ENCODE data around the gene CCDC91. TPM values are rescaled to one million over a fixed set of nuclear protein-coding genes. Genes with fewer than 3 reads are reported as not detected.

Gene CCDC91
- total RNA-seq, 1 donor from 2014 or later = 30.2 TPM

- TF ChIP-seq, protein P1, sequence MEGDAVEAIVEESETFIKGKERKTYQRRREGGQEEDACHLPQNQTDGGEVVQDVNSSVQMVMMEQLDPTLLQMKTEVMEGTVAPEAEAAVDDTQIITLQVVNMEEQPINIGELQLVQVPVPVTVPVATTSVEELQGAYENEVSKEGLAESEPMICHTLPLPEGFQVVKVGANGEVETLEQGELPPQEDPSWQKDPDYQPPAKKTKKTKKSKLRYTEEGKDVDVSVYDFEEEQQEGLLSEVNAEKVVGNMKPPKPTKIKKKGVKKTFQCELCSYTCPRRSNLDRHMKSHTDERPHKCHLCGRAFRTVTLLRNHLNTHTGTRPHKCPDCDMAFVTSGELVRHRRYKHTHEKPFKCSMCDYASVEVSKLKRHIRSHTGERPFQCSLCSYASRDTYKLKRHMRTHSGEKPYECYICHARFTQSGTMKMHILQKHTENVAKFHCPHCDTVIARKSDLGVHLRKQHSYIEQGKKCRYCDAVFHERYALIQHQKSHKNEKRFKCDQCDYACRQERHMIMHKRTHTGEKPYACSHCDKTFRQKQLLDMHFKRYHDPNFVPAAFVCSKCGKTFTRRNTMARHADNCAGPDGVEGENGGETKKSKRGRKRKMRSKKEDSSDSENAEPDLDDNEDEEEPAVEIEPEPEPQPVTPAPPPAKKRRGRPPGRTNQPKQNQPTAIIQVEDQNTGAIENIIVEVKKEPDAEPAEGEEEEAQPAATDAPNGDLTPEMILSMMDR (IDR thresholded peaks at IDR 0.05) = no peak
- DNase-seq (no peak), ATAC-seq (no peak)
- H3K27ac ChIP-seq = no peak overlapping the region
- H3K36me3 ChIP-seq = no peaks in the 10 kb centered on the region
- H3K4me1 ChIP-seq = no peaks in the 10 kb centered on the region
- intact Hi-C loops (cut with DNase I) = no loop called here
- H3K9me3 ChIP-seq = peaks cover 11% of the 10 kb centered on the region
- no peak overlapping the region for H3K4me3 ChIP-seq
- no peaks in the 10 kb centered on the region for H3K27me3 ChIP-seq (ENCODE audit: low read depth)
Observed at GRCh38 chr12:28269851-28270250, 79.6 kb downstream of the CCDC91 start.

DNA sequence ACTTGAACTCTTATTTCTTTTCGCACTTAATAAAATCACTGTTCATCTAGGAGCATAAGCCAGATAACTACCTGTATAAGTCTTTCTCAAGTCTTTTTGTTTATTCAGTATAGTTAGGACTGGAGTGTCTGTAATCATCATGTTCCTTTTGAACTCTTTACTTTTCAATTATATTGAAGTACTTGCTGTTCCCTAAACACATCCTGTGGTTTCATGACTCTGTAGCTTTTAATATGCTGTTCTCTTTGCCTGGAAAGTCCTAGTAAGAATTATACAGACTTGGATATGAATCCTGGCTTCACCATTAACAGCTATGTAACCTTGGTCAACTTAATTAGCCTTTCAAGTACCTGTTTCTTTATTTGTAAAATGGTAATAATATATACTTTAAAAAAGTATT lies 88.2 kb downstream of the CCDC91 start:
- Histone ChIP-seq H3K9me3 (peaks cover 9% of the 10 kb centered on the region), H3K27ac (no peak overlapping the region), H3K4me1 (no peaks in the 10 kb centered on the region), H3K27me3 (ENCODE audit: low read depth) (no peaks in the 10 kb centered on the region), H3K36me3 (no peaks in the 10 kb centered on the region), H3K4me3 (no peak overlapping the region)
- TF ChIP-seq, protein P1 (IDR thresholded peaks at IDR 0.05) = no peak
- DNase-seq (no peak), ATAC-seq (peak in 1 of 2 donors; percentile 19)
- intact Hi-C loops (cut with DNase I) = no loop called here

DNA sequence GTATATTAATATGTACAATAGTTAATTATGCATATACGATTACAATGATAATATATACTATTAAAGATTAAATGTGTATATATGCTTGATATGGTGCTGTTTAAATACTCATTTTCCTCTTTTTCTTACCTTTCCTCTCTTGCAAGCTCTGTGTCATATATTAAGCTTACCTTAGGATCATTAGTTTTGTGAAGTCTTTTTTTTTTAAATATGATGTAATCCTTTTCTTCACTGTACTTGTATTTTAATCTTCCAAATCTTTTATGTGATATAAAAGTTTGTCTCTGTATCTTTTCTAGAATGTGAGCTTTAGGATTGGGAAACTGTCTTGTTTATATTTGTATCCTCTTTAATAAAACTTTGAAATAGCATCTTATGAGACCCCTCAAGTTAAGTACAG lies 88.7 kb downstream of the CCDC91 start:
- no peak for ATAC-seq
- no peak for DNase-seq
- no peaks in the 10 kb centered on the region for H3K4me1 ChIP-seq
- TF ChIP-seq, protein P1 (IDR thresholded peaks at IDR 0.05) = no peak
- no peaks in the 10 kb centered on the region for H3K36me3 ChIP-seq
- no peak overlapping the region for H3K27ac ChIP-seq
- intact Hi-C loops (cut with DNase I) = no loop called here
- H3K9me3 ChIP-seq = peaks cover 10% of the 10 kb centered on the region
- no peak overlapping the region for H3K4me3 ChIP-seq
- no peaks in the 10 kb centered on the region for H3K27me3 ChIP-seq (ENCODE audit: low read depth)

- no peaks in the 10 kb centered on the region for H3K27me3 ChIP-seq (ENCODE audit: low read depth)
- H3K9me3 ChIP-seq = peaks cover 51% of the 10 kb centered on the region
- no peak overlapping the region for H3K27ac ChIP-seq
- ATAC-seq (no peak), DNase-seq (no peak)
- no peaks in the 10 kb centered on the region for H3K4me1 ChIP-seq
- intact Hi-C loops (cut with DNase I) = no loop called here
- TF ChIP-seq, protein P1 (IDR thresholded peaks at IDR 0.05) = no peak
- no peaks in the 10 kb centered on the region for H3K36me3 ChIP-seq
- H3K4me3 ChIP-seq = no peak overlapping the region
Observed at GRCh38 chr12:28286352-28286751, 96.1 kb downstream of the CCDC91 start.

GRCh38 chr12:28290262-28290661 lies 100.0 kb downstream of the CCDC91 start:
- H3K4me3 ChIP-seq = no peak overlapping the region
- no peaks in the 10 kb centered on the region for H3K36me3 ChIP-seq
- peaks cover 46% of the 10 kb centered on the region for H3K9me3 ChIP-seq
- TF ChIP-seq, protein P1 (IDR thresholded peaks at IDR 0.05) = no peak
- DNase-seq = no peak
- no peak for ATAC-seq
- no peak overlapping the region for H3K27ac ChIP-seq
- intact Hi-C loops (cut with DNase I) = no loop called here
- H3K4me1 ChIP-seq = no peaks in the 10 kb centered on the region
- H3K27me3 ChIP-seq (ENCODE audit: low read depth) = no peaks in the 10 kb centered on the region

DNA sequence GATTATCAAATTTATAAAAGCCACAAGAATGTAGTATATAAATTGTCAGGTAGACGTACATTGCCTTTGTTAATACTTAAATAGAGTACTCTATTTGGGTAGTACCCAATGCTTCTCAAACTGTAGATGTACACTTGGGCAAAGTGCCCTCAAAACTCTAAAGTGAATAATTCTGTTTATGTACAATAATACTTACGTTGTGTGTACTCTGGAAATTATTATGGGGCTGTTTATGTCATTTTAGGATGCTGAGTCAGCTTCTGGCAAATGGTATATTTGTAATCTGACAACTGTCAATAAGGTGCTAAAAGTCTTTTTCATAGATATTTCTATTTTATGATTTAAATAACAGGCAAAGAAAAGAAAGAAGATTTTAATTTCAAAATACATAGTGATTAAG lies 102.4 kb downstream of the CCDC91 start:
- TF ChIP-seq, protein P1 (IDR thresholded peaks at IDR 0.05) = no peak
- Histone ChIP-seq H3K4me3 (no peak overlapping the region), H3K27me3 (ENCODE audit: low read depth) (no peaks in the 10 kb centered on the region), H3K27ac (no peak overlapping the region), H3K36me3 (no peaks in the 10 kb centered on the region), H3K4me1 (no peaks in the 10 kb centered on the region), H3K9me3 (peaks cover 39% of the 10 kb centered on the region)
- ATAC-seq (no peak), DNase-seq (no peak)
- intact Hi-C loops (cut with DNase I) = no loop called here
